SU-DHL-6 (cell line): ENCODE results near the gene DRP2.
"Not testable (repeated sequence)": the region's sequence is repeated elsewhere in the genome, so short reads cannot be mapped to it uniquely, and the experiment has no call there.

Source experiments
- H2AFZ ChIP-seq: fragments of 200-600 bp; sonication (generic); 2 replicates; pipeline ENCODE4 v1.6.1; 2014; ENCODE audit warnings: low read depth, mild to moderate bottlenecking, moderate library complexity, mixed read lengths, antibody characterized with exemption, low read length; ENCODE audit not compliant: severe bottlenecking
- H3F3A ChIP-seq: fragments of 200-600 bp; shearing (Covaris generic); 2 replicates; pipeline ENCODE4 v1.6.0; 2016; ENCODE audit warnings: antibody characterized with exemption, mild to moderate bottlenecking; ENCODE audit not compliant: insufficient read depth
- H3K27ac ChIP-seq: fragments of 200-600 bp; sonication (generic); 2 replicates; pipeline ENCODE4 v1.5.1; 2016; ENCODE audit warnings: low read depth, mild to moderate bottlenecking, low read length, moderate library complexity, mixed read lengths
- H3K27me3 ChIP-seq: fragments of 200-600 bp; sonication (generic), shearing (Covaris generic); 2 replicates; pipeline ENCODE4 v1.6.0; 2014; ENCODE audit warnings: mild to moderate bottlenecking, low read length
- H3K36me3 ChIP-seq: fragments of 200-600 bp; sonication (generic); 2 replicates; pipeline ENCODE4 v1.6.1; 2014; ENCODE audit warnings: mild to moderate bottlenecking, low read length, mixed read lengths
- H3K4me2 ChIP-seq: fragments of 300-600, 200-600 bp; shearing (Covaris generic), sonication (generic); 2 replicates; pipeline ENCODE4 v1.6.0; 2014; ENCODE audit warnings: low read length, low read depth, mild to moderate bottlenecking; ENCODE audit not compliant: poor library complexity, severe bottlenecking
- H3K4me3 ChIP-seq: fragments of 200-600 bp; sonication (generic); 2 replicates; pipeline ENCODE4 v1.5.1; 2014; ENCODE audit warnings: antibody characterized with exemption, low read length, mild to moderate bottlenecking, mixed read lengths; ENCODE audit not compliant: insufficient read depth, poor library complexity, severe bottlenecking
- H3K79me2 ChIP-seq: fragments of 200-600 bp; sonication (generic); 2 replicates; pipeline ENCODE4 v1.6.1; 2014; ENCODE audit warnings: mild to moderate bottlenecking, low read length, moderate library complexity; ENCODE audit not compliant: insufficient read depth
- H3K9ac ChIP-seq: fragments of 200-600 bp; sonication (generic); 2 replicates; pipeline ENCODE4 v1.7.0; 2014; ENCODE audit warnings: mild to moderate bottlenecking, low read length
- H3K9me2 ChIP-seq: fragments of 200-600 bp; sonication (generic); replicated peaks from 2 replicates; pipeline ENCODE4 v1.6.1; 2014; ENCODE audit warnings: low read length; ENCODE audit not compliant: insufficient read depth
- H3K9me3 ChIP-seq: fragments of 200-600 bp; sonication (generic); 2 replicates; pipeline ENCODE4 v1.6.1; 2014; ENCODE audit warnings: low read length, mixed read lengths; ENCODE audit not compliant: insufficient read depth
- H4K20me1 ChIP-seq: fragments of 200-600 bp; sonication (generic); 2 replicates; pipeline ENCODE4 v1.6.1; 2014; ENCODE audit warnings: low read depth, mild to moderate bottlenecking, antibody characterized with exemption, low read length, moderate library complexity, mixed read lengths
- CTCF ChIP-seq: fragments of 200-600 bp; sonication (generic); IDR thresholded peaks from one replicate; pipeline ENCODE4 v1.5.1; 2017; ENCODE audit warnings: antibody characterized with exemption, mild to moderate bottlenecking, low read length, moderate library complexity; ENCODE audit not compliant: insufficient read depth, poor library complexity, severe bottlenecking
- EZH2phosphoT487 ChIP-seq: fragments of 200-600 bp; sonication (generic), shearing (Covaris generic); conservative IDR thresholded peaks from 2 replicates; pipeline ENCODE4 v1.6.1; 2018; ENCODE audit warnings: mild to moderate bottlenecking, antibody characterized with exemption, low read length, moderate library complexity, mixed read lengths

Gene DRP2

GRCh38 chrX:101219116-101219863, at the start of gene DRP2:
Gene DRP2 (plus strand): TSS chrX:101219786. CDS start chrX:101231648, 11,862 bp downstream.
- no peak for TF ChIP-seq EZH2phosphoT487
- TF ChIP-seq CTCF = no peak
- Histone ChIP-seq H2AFZ (no peak within 1 kb of the TSS), H3K27ac (no peak within 1 kb of the TSS), H3K36me3 (no peaks in the 10 kb centered on the region), H3K27me3 (no peaks in the 10 kb centered on the region), H3K9me3 (no peaks in the 10 kb centered on the region), H3F3A (no peaks in the 10 kb centered on the region), H3K4me3 (no peak within 1 kb of the TSS), H3K79me2 (no peaks in the 10 kb centered on the region), H3K9ac (no peak within 1 kb of the TSS), H4K20me1 (no peaks in the 10 kb centered on the region), H3K9me2 (no peaks in the 10 kb centered on the region), H3K4me2 (no peak within 1 kb of the TSS)

- no peaks in the 10 kb centered on the region for H3K27me3 ChIP-seq
- H3K9me3 ChIP-seq = no peaks in the 10 kb centered on the region
- TF ChIP-seq CTCF (no peak), EZH2phosphoT487 (no peak)
- H3K27ac ChIP-seq = no peak overlapping the region
- H3K4me3 ChIP-seq = no peak overlapping the region
- H4K20me1 ChIP-seq = no peaks in the 10 kb centered on the region
- H3K36me3 ChIP-seq = no peaks in the 10 kb centered on the region
- H2AFZ ChIP-seq = no peak overlapping the region
- H3K4me2 ChIP-seq = no peak overlapping the region
- H3K79me2 ChIP-seq = no peaks in the 10 kb centered on the region
- H3F3A ChIP-seq = no peaks in the 10 kb centered on the region
- H3K9me2 ChIP-seq = no peaks in the 10 kb centered on the region
- no peak overlapping the region for H3K9ac ChIP-seq
These were observed 47.6 kb upstream of the DRP2 start for GRCh38 chrX:101171883-101172400.

GRCh38 chrX:101176439-101176838, 43.1 kb upstream of the DRP2 start:
- Histone ChIP-seq H3K36me3 (no peaks in the 10 kb centered on the region), H2AFZ (no peak overlapping the region), H3K4me2 (no peak overlapping the region), H3F3A (no peaks in the 10 kb centered on the region), H3K27ac (no peak overlapping the region), H3K27me3 (no peaks in the 10 kb centered on the region), H3K9me2 (no peaks in the 10 kb centered on the region), H3K9ac (no peak overlapping the region), H3K9me3 (no peaks in the 10 kb centered on the region), H3K4me3 (no peak overlapping the region), H4K20me1 (no peaks in the 10 kb centered on the region), H3K79me2 (no peaks in the 10 kb centered on the region)
- TF ChIP-seq CTCF (no peak), EZH2phosphoT487 (no peak)

GRCh38 chrX:101184876-101185275, 34.7 kb upstream of the DRP2 start:
- H3K4me3 ChIP-seq, H3K36me3 ChIP-seq, H3K9me3 ChIP-seq, H2AFZ ChIP-seq, H3K4me2 ChIP-seq, H3K9me2 ChIP-seq, H3K9ac ChIP-seq, H3K27ac ChIP-seq, H3F3A ChIP-seq, H4K20me1 ChIP-seq, H3K27me3 ChIP-seq, H3K79me2 ChIP-seq: not testable (repeated sequence)

GRCh38 chrX:101187961-101188360, 31.6 kb upstream of the DRP2 start:
- H2AFZ ChIP-seq, H3K9ac ChIP-seq, H3K27ac ChIP-seq, H3K4me2 ChIP-seq, H3K79me2 ChIP-seq, H3K9me3 ChIP-seq, H3F3A ChIP-seq, H3K9me2 ChIP-seq, H3K36me3 ChIP-seq, H3K4me3 ChIP-seq, H3K27me3 ChIP-seq, H4K20me1 ChIP-seq: not testable (repeated sequence)
